ENCODE data around the gene TSPAN7.

DNA sequence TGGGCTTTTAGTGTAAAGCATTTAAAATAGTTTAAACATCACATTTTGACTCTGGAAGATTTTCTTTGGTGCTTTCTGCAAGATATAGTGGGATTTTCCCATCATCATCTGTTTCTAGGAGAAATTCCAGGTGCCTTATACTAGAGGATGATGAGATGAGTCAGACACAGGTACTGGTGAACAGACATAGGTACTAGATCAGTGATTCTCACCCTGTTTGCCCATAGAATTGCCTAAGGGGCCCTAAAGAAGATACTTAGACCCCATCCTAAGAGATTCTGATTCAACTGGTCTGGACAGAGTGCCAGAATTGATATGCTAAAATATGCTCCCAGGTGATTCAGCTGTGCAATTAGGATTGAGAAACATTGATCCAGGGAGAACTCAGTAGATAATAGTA lies 9.7 kb downstream of the TSPAN7 start:
- TF ChIP-seq JUNB (CRISPR knock-in tag; conservative IDR thresholded peaks at IDR 0.05) (no peak), MAFK (IDR thresholded peaks at IDR 0.05; ENCODE audit: low read length) (no peak), FOXA1 (IDR thresholded peaks at IDR 0.05; ENCODE audit: borderline replicate concordance) (no peak), POLR2AphosphoS5 (IDR thresholded peaks at IDR 0.05; ENCODE audit: control insufficient read depth, insufficient read depth, low read depth, low read length) (no peak), TAF1 (IDR thresholded peaks at IDR 0.05; ENCODE audit: control insufficient read depth, extremely low read depth, insufficient read depth, low read length, severe bottlenecking) (no peak), NR2C2 (CRISPR knock-in tag; IDR thresholded peaks at IDR 0.05) (no peak), NR2C2 (tag; IDR thresholded peaks at IDR 0.05) (no peak), DPF2 (IDR thresholded peaks at IDR 0.05) (no peak), CBFA2T2 (conservative IDR thresholded peaks at IDR 0.05) (no peak), NR4A1 (CRISPR knock-in tag; IDR thresholded peaks at IDR 0.05) (no peak), NR4A1 (tag; IDR thresholded peaks at IDR 0.05) (no peak), POLR2G (IDR thresholded peaks at IDR 0.05; ENCODE audit: low read depth, low read length) (no peak)
- TF ChIP-seq, protein P1, sequence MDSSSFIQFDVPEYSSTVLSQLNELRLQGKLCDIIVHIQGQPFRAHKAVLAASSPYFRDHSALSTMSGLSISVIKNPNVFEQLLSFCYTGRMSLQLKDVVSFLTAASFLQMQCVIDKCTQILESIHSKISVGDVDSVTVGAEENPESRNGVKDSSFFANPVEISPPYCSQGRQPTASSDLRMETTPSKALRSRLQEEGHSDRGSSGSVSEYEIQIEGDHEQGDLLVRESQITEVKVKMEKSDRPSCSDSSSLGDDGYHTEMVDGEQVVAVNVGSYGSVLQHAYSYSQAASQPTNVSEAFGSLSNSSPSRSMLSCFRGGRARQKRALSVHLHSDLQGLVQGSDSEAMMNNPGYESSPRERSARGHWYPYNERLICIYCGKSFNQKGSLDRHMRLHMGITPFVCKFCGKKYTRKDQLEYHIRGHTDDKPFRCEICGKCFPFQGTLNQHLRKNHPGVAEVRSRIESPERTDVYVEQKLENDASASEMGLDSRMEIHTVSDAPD (CRISPR knock-in tag; IDR thresholded peaks at IDR 0.05) = no peak
